ENCODE measurements around the gene EDC4. TPM values are rescaled to one million over a fixed set of nuclear protein-coding genes. Genes with fewer than 3 reads are reported as not detected.

The EDC4 gene
- total RNA-seq, 1 experiment from 2014 or later: 100 TPM

DNA sequence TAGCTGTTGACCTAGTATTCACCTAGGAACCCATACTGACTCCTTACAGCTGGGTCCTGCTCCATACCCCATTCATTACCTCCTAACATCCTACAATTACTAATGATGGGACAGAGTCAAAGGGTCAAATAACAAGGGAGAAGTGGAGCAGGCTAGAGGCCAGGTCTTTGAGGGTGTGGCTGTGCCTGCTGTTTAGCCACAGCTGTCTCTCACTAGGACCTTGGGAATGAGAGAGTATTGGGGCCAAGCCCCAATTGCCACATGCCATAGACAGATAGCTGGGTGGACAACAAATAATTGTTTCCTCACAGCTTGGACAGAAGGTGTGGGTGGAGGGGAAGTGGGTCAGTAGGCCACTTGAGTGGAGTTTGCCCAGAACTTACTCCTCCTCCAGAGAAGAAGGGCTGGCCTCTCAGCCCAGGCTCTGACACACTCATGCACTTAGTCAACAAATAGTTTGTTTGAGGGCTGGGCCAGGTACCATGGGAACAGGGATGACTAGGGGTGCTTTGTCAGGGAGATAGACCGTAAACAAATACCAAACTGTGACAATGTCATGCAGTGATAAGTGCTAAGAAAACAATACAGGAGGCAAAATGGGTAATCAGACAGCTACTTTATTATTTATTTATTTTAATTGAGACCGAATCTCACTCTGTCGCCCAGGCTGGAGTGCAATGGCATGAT, 15.2 kb upstream of the EDC4 start:
- TF ChIP-seq, protein P1, sequence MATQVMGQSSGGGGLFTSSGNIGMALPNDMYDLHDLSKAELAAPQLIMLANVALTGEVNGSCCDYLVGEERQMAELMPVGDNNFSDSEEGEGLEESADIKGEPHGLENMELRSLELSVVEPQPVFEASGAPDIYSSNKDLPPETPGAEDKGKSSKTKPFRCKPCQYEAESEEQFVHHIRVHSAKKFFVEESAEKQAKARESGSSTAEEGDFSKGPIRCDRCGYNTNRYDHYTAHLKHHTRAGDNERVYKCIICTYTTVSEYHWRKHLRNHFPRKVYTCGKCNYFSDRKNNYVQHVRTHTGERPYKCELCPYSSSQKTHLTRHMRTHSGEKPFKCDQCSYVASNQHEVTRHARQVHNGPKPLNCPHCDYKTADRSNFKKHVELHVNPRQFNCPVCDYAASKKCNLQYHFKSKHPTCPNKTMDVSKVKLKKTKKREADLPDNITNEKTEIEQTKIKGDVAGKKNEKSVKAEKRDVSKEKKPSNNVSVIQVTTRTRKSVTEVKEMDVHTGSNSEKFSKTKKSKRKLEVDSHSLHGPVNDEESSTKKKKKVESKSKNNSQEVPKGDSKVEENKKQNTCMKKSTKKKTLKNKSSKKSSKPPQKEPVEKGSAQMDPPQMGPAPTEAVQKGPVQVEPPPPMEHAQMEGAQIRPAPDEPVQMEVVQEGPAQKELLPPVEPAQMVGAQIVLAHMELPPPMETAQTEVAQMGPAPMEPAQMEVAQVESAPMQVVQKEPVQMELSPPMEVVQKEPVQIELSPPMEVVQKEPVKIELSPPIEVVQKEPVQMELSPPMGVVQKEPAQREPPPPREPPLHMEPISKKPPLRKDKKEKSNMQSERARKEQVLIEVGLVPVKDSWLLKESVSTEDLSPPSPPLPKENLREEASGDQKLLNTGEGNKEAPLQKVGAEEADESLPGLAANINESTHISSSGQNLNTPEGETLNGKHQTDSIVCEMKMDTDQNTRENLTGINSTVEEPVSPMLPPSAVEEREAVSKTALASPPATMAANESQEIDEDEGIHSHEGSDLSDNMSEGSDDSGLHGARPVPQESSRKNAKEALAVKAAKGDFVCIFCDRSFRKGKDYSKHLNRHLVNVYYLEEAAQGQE (IDR thresholded peaks at IDR 0.05; ENCODE audit: low read depth): no peak
- no peak for TF ChIP-seq RAD21 (IDR thresholded peaks at IDR 0.05; ENCODE audit: low read depth)
- no peak for TF ChIP-seq POLR2A (IDR thresholded peaks at IDR 0.05; ENCODE audit: borderline replicate concordance, extremely low read depth, insufficient read depth, insufficient read length)
- TF ChIP-seq, protein P2, sequence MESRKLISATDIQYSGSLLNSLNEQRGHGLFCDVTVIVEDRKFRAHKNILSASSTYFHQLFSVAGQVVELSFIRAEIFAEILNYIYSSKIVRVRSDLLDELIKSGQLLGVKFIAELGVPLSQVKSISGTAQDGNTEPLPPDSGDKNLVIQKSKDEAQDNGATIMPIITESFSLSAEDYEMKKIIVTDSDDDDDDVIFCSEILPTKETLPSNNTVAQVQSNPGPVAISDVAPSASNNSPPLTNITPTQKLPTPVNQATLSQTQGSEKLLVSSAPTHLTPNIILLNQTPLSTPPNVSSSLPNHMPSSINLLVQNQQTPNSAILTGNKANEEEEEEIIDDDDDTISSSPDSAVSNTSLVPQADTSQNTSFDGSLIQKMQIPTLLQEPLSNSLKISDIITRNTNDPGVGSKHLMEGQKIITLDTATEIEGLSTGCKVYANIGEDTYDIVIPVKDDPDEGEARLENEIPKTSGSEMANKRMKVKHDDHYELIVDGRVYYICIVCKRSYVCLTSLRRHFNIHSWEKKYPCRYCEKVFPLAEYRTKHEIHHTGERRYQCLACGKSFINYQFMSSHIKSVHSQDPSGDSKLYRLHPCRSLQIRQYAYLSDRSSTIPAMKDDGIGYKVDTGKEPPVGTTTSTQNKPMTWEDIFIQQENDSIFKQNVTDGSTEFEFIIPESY (IDR thresholded peaks at IDR 0.05; ENCODE audit: extremely low read depth, insufficient replicate concordance, low read length): no peak
- TF ChIP-seq JUND (IDR thresholded peaks at IDR 0.05): no peak; the same call in 1 of the 2 replicates
- no peak for TF ChIP-seq ELF1 (IDR thresholded peaks at IDR 0.05; ENCODE audit: borderline replicate concordance, low read depth)
- TF ChIP-seq, protein P3, sequence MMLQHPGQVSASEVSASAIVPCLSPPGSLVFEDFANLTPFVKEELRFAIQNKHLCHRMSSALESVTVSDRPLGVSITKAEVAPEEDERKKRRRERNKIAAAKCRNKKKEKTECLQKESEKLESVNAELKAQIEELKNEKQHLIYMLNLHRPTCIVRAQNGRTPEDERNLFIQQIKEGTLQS (IDR thresholded peaks at IDR 0.05): no peak
- TF ChIP-seq, protein P4, sequence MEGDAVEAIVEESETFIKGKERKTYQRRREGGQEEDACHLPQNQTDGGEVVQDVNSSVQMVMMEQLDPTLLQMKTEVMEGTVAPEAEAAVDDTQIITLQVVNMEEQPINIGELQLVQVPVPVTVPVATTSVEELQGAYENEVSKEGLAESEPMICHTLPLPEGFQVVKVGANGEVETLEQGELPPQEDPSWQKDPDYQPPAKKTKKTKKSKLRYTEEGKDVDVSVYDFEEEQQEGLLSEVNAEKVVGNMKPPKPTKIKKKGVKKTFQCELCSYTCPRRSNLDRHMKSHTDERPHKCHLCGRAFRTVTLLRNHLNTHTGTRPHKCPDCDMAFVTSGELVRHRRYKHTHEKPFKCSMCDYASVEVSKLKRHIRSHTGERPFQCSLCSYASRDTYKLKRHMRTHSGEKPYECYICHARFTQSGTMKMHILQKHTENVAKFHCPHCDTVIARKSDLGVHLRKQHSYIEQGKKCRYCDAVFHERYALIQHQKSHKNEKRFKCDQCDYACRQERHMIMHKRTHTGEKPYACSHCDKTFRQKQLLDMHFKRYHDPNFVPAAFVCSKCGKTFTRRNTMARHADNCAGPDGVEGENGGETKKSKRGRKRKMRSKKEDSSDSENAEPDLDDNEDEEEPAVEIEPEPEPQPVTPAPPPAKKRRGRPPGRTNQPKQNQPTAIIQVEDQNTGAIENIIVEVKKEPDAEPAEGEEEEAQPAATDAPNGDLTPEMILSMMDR (IDR thresholded peaks at IDR 0.05 in 2 of 3, conservative IDR thresholded peaks at IDR 0.05 in 1 of 3; ENCODE audit: borderline replicate concordance in 1 of 3, insufficient read depth in 1 of 3, low read depth in 2 of 3, low read length in 2 of 3): no peak
- TF ChIP-seq SRF (IDR thresholded peaks at IDR 0.05; ENCODE audit: low read depth): no peak
- no peak for TF ChIP-seq EZH2 (IDR thresholded peaks at IDR 0.05)
- no peak for TF ChIP-seq SIN3A (IDR thresholded peaks at IDR 0.05; ENCODE audit: low read depth)
- no peak for TF ChIP-seq ZNF274 (IDR thresholded peaks at IDR 0.05; ENCODE audit: low read depth, low read length)
- TF ChIP-seq, protein P5, sequence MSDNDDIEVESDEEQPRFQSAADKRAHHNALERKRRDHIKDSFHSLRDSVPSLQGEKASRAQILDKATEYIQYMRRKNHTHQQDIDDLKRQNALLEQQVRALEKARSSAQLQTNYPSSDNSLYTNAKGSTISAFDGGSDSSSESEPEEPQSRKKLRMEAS (IDR thresholded peaks at IDR 0.05): no peak
- TF ChIP-seq TCF7L2 (IDR thresholded peaks at IDR 0.05; ENCODE audit: borderline replicate concordance, extremely low read depth, insufficient read depth, insufficient read length): no peak
- ATAC-seq: peak; percentile 67
- H3K9me2 ChIP-seq (ENCODE audit: insufficient read depth): no peaks in the 10 kb centered on the region
- intact Hi-C loops (cut with micrococcal nuclease): no loop called here
- DNase-seq (ENCODE audit: low read depth, low spot score): no peak
- no peaks in the 10 kb centered on the region for H3K27me3 ChIP-seq (ENCODE audit: insufficient read depth, low read length)
- no peak overlapping the region for H3K4me3 ChIP-seq (replicated peaks in 1 of 2; ENCODE audit: low read depth in 1 of 2, low read length in 2 of 2)
- no peak overlapping the region for H2AFZ ChIP-seq (ENCODE audit: low read depth, low read length, poor library complexity, severe bottlenecking)
- ChIA-PET RAD21 (ENCODE audit: low non-redundant PET in 1 of 2, low total read pairs in 2 of 2, uncharacterized antibody in 2 of 2, unreplicated experiment in 2 of 2) (no interaction called here), CTCF (no interaction called here), POLR2A (no interaction called here)
- peaks cover 9% of the 10 kb centered on the region; the same call in 1 of the 2 replicates for H4K20me1 ChIP-seq (ENCODE audit: insufficient read depth)
- peaks cover 98% of the 10 kb centered on the region for H3K79me2 ChIP-seq (ENCODE audit: insufficient read depth, low read length)
- H3K9me3 ChIP-seq (ENCODE audit: control insufficient read depth in 1 of 2, insufficient read depth in 1 of 2, low read depth in 1 of 2, low read length in 2 of 2): no peaks in the 10 kb centered on the region
- no peak overlapping the region for H3K27ac ChIP-seq (ENCODE audit: low read depth, low read length)
- peaks cover 0 to 17% of the 10 kb centered on the region in 2 experiments; a peak in 1 of 4 replicates for H3K36me3 ChIP-seq (ENCODE audit: control insufficient read depth in 1 of 2, insufficient read depth in 2 of 2, low read length in 2 of 2)
- H3K4me1 ChIP-seq (ENCODE audit: control insufficient read depth in 1 of 2, insufficient read depth in 2 of 2, low read length in 2 of 2): peaks cover 14 to 54% of the 10 kb centered on the region in 2 experiments; a peak in 3 of 4 replicates
- BruUV-seq (replicated peaks): no TSS peak
- H3K4me2 ChIP-seq (ENCODE audit: low read length): peak overlapping the region; percentile 31
- H3K9ac ChIP-seq (ENCODE audit: low read length): no peak overlapping the region
